HepG2 (cell line): ENCODE data around the gene TMCO4. TPM values are rescaled to one million over a fixed set of nuclear protein-coding genes. Genes with fewer than 3 reads are reported as not detected.

Experiments
- RFX3 ChIP-seq: IDR thresholded peaks from 2 replicates; pipeline ENCODE4 v1.6.1; 2016; ENCODE audit warnings: missing biosample characterization, missing genetic modification reagents
- TSC22D2 ChIP-seq: sonication (generic); formaldehyde crosslinking; IDR thresholded peaks from 2 replicates; pipeline ENCODE4 v1.5.1; 2020; ENCODE audit warnings: missing genetic modification reagents, mild to moderate bottlenecking, borderline replicate concordance
- YY1 ChIP-seq: IDR thresholded peaks from 2 replicates; pipeline ENCODE4 v1.6.1; 2011; ENCODE audit warnings: low read length, low read depth, moderate library complexity, mild to moderate bottlenecking; ENCODE audit not compliant: insufficient read depth, insufficient replicate concordance
- ZNF709 ChIP-seq: sonication (generic); formaldehyde crosslinking; IDR thresholded peaks from 2 replicates; pipeline ENCODE4 v1.5.0; 2020; ENCODE audit warnings: mild to moderate bottlenecking, missing genetic modification reagents
- ZSCAN21 ChIP-seq: sonication (generic); formaldehyde crosslinking; IDR thresholded peaks from 2 replicates; pipeline ENCODE4 v1.8.0; 2022; ENCODE audit warnings: mild to moderate bottlenecking, missing genetic modification reagents, moderate library complexity, borderline replicate concordance
- polyA plus RNA-seq, 8 experiments: library from polyadenylated mRNA; depleted of rRNA in 3 of 8; stranded (reverse) in 7 of 8; unstranded in 1 of 8; fragments of >200 nt; fragmentation: Illumina TruSeq in 4 of 8; extraction: Trizol in 4 of 8; gene quantifications; 2 replicates each; pipeline versions ENCODE4 v1.2.1 to v1.2.3, GENCODE V29; 2011 to 2016; ENCODE audit warnings: low read depth in 4 of 8, missing spikeins in 1 of 8, mixed read lengths in 1 of 8; ENCODE audit not compliant: insufficient read depth in 1 of 8
- total RNA-seq, 5 experiments: library from RNA; depleted of rRNA; stranded (reverse); fragments of >200 nt; fragmentation: Illumina TruSeq; extraction: Trizol; gene quantifications; 2 replicates each; pipeline ENCODE4 v1.2.3, GENCODE V29; 2016; ENCODE audit warnings: low read depth in 1 of 5
- TF ChIP-seq, protein P1 (sequence below), 2 experiments: sonication (generic) in 1 of 2; formaldehyde crosslinking in 1 of 2; IDR thresholded peaks; 2 replicates each; pipeline versions ENCODE4 v1.4.0 to v1.6.1; 2016 to 2020; ENCODE audit warnings: borderline replicate concordance in 1 of 2, low read depth in 1 of 2, mild to moderate bottlenecking in 1 of 2, missing genetic modification reagents in 1 of 2
- TF ChIP-seq, protein P2 (sequence below): sonication (generic); formaldehyde crosslinking; IDR thresholded peaks from 2 replicates; pipeline ENCODE4 v1.9.0; 2021; ENCODE audit warnings: mild to moderate bottlenecking, missing genetic modification reagents
- TF ChIP-seq, protein P3 (sequence below): sonication (generic); formaldehyde crosslinking; IDR thresholded peaks from 2 replicates; pipeline ENCODE4 v1.4.0; 2020; ENCODE audit warnings: mild to moderate bottlenecking, missing genetic modification reagents

The TMCO4 gene
- total and polyA plus RNA-seq, 2 of the 13 experiments (the other 11 are each of a cell fraction or from before 2014, with no cell fraction given) = 2.1 to 4.1 TPM

DNA sequence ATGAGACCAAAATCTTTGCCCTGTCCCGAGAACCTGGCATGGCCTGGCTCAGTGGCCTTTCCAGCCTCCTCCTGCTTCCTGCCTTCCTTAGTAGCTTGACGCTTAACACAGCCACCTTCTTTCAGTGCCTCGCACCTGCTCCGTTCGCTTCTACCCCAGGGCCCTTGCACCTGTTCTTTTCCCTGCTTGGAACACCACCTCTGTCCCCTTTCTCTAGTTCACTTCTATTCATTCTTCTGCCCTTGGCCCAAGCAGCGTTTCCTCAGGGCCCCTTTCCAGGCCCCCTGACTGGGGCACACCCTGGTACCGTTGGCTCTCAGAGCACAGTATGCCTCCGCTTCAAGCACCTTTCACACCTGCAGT is 144.0 kb downstream of the TMCO4 start (continued):
- TF ChIP-seq, protein P1, sequence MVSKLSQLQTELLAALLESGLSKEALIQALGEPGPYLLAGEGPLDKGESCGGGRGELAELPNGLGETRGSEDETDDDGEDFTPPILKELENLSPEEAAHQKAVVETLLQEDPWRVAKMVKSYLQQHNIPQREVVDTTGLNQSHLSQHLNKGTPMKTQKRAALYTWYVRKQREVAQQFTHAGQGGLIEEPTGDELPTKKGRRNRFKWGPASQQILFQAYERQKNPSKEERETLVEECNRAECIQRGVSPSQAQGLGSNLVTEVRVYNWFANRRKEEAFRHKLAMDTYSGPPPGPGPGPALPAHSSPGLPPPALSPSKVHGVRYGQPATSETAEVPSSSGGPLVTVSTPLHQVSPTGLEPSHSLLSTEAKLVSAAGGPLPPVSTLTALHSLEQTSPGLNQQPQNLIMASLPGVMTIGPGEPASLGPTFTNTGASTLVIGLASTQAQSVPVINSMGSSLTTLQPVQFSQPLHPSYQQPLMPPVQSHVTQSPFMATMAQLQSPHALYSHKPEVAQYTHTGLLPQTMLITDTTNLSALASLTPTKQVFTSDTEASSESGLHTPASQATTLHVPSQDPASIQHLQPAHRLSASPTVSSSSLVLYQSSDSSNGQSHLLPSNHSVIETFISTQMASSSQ (IDR thresholded peaks at IDR 0.05; ENCODE audit: low read depth) = no peak
- TF ChIP-seq, protein P1 (CRISPR knock-in tag; IDR thresholded peaks at IDR 0.05; ENCODE audit: borderline replicate concordance) = no peak
- TF ChIP-seq YY1 (no peak), TSC22D2 (CRISPR knock-in tag) (no peak), ZNF709 (CRISPR knock-in tag) (no peak), ZSCAN21 (no peak), RFX3 (CRISPR knock-in tag) (no peak)
- TF ChIP-seq, protein P2, sequence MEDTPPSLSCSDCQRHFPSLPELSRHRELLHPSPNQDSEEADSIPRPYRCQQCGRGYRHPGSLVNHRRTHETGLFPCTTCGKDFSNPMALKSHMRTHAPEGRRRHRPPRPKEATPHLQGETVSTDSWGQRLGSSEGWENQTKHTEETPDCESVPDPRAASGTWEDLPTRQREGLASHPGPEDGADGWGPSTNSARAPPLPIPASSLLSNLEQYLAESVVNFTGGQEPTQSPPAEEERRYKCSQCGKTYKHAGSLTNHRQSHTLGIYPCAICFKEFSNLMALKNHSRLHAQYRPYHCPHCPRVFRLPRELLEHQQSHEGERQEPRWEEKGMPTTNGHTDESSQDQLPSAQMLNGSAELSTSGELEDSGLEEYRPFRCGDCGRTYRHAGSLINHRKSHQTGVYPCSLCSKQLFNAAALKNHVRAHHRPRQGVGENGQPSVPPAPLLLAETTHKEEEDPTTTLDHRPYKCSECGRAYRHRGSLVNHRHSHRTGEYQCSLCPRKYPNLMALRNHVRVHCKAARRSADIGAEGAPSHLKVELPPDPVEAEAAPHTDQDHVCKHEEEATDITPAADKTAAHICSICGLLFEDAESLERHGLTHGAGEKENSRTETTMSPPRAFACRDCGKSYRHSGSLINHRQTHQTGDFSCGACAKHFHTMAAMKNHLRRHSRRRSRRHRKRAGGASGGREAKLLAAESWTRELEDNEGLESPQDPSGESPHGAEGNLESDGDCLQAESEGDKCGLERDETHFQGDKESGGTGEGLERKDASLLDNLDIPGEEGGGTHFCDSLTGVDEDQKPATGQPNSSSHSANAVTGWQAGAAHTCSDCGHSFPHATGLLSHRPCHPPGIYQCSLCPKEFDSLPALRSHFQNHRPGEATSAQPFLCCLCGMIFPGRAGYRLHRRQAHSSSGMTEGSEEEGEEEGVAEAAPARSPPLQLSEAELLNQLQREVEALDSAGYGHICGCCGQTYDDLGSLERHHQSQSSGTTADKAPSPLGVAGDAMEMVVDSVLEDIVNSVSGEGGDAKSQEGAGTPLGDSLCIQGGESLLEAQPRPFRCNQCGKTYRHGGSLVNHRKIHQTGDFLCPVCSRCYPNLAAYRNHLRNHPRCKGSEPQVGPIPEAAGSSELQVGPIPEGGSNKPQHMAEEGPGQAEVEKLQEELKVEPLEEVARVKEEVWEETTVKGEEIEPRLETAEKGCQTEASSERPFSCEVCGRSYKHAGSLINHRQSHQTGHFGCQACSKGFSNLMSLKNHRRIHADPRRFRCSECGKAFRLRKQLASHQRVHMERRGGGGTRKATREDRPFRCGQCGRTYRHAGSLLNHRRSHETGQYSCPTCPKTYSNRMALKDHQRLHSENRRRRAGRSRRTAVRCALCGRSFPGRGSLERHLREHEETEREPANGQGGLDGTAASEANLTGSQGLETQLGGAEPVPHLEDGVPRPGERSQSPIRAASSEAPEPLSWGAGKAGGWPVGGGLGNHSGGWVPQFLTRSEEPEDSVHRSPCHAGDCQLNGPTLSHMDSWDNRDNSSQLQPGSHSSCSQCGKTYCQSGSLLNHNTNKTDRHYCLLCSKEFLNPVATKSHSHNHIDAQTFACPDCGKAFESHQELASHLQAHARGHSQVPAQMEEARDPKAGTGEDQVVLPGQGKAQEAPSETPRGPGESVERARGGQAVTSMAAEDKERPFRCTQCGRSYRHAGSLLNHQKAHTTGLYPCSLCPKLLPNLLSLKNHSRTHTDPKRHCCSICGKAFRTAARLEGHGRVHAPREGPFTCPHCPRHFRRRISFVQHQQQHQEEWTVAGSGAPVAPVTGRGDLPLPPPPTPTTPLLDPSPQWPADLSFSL = no peak
- TF ChIP-seq, protein P3, sequence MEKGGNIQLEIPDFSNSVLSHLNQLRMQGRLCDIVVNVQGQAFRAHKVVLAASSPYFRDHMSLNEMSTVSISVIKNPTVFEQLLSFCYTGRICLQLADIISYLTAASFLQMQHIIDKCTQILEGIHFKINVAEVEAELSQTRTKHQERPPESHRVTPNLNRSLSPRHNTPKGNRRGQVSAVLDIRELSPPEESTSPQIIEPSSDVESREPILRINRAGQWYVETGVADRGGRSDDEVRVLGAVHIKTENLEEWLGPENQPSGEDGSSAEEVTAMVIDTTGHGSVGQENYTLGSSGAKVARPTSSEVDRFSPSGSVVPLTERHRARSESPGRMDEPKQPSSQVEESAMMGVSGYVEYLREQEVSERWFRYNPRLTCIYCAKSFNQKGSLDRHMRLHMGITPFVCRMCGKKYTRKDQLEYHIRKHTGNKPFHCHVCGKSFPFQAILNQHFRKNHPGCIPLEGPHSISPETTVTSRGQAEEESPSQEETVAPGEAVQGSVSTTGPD (CRISPR knock-in tag) = no peak
